ENCODE measurements around the gene ABCA3. TPM values are rescaled to one million over a fixed set of nuclear protein-coding genes. Genes with fewer than 3 reads are reported as not detected.

Gene ABCA3
- total RNA-seq, 1 donor from 2014 or later, result 25.9 TPM

GRCh38 chr16:2276368-2277195, 63.9 kb downstream of the ABCA3 start:
- Histone ChIP-seq H3K4me3 (no peak overlapping the region), H3K27ac (no peak overlapping the region), H3K36me3 (peaks cover 0 to 42% of the 10 kb centered on the region in 2 donors), H3K27me3 (no peaks in the 10 kb centered on the region), H3K9me3 (no peaks in the 10 kb centered on the region), H3K4me1 (no peaks in the 10 kb centered on the region)
- TF ChIP-seq CTCF (IDR thresholded peaks at IDR 0.05), result no peak
- intact Hi-C loops (cut with DNase I), result loop anchor here (10.0 kb wide), 1 partner anchor 58 kb away; no protein-coding TSS in a partner anchor
- DNase-seq (ENCODE audit: low spot score in 2 of 2), result no peak

DNA sequence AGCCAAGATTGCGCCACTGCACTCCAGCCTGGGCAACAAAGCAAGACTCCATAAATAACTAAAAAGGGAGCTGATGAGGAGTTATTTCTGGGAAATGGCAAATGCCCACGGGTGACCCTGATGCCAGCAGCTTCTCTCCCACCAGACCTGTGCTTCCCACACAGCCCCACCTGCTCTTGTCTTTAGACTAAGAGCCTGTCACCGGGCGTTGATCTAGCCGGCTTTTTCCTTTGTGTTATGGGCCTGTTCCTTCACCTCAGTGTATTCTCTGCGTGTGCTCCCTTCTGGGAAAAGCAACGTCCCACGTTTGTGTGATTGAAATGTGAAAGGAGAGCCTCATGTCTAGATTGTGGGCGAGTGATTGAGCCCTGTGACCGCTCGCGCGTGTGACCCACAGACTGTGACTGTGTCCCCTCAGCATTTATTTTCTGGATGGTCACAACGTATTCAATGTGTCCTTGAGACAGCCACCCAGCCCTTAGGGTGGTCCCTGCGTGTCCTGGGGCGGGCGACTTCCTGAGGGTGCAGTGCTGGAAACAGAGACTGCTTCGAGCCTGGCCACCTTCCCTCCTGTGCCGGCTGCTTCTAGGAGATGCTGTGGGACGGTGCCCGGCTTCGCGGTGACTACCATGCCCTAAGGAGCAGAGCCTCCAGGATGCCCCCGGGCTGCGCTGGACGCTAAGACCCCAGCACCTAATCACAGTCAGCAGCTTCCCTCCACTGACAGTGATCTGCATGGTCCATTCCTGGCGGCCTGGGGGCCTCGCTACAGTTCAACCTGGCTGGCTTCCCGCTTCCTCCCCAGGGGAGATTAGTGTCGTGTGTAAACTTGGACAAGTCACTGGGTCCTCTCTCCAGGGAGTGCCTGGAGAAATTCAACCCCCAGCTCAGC, 64.8 kb downstream of the ABCA3 start:
- no peak for DNase-seq (ENCODE audit: low spot score in 2 of 2)
- Histone ChIP-seq H3K27me3 (no peaks in the 10 kb centered on the region), H3K4me3 (no peak overlapping the region), H3K9me3 (no peaks in the 10 kb centered on the region), H3K27ac (no peak overlapping the region), H3K36me3 (peaks cover 0 to 37% of the 10 kb centered on the region in 2 donors), H3K4me1 (no peaks in the 10 kb centered on the region)
- intact Hi-C loops (cut with DNase I), result loop anchor here (10.0 kb wide), 1 partner anchor 59 kb away; no protein-coding TSS in a partner anchor
- TF ChIP-seq CTCF (IDR thresholded peaks at IDR 0.05), result no peak

GRCh38 chr16:2273931-2274330, 66.6 kb downstream of the ABCA3 start:
- peaks cover 10 to 11% of the 10 kb centered on the region in 2 donors for H3K4me1 ChIP-seq
- H3K27ac ChIP-seq, result no peak overlapping the region
- intact Hi-C loops (cut with DNase I), result loop anchor here (10.0 kb wide), 1 partner anchor 61 kb away; no protein-coding TSS in a partner anchor
- TF ChIP-seq CTCF (IDR thresholded peaks at IDR 0.05), result no peak
- peaks cover 0 to 26% of the 10 kb centered on the region in 2 donors for H3K36me3 ChIP-seq
- H3K9me3 ChIP-seq, result no peaks in the 10 kb centered on the region
- no peak overlapping the region for H3K4me3 ChIP-seq
- DNase-seq (ENCODE audit: low spot score in 2 of 2), result no peak
- no peaks in the 10 kb centered on the region for H3K27me3 ChIP-seq

GRCh38 chr16:2273484-2273883, 67.0 kb downstream of the ABCA3 start:
- TF ChIP-seq CTCF (IDR thresholded peaks at IDR 0.05), result no peak
- H3K4me1 ChIP-seq, result peaks cover 10 to 11% of the 10 kb centered on the region in 2 donors
- H3K27ac ChIP-seq, result no peak overlapping the region
- H3K4me3 ChIP-seq, result no peak overlapping the region
- no peak for DNase-seq (ENCODE audit: low spot score in 2 of 2)
- no peaks in the 10 kb centered on the region for H3K27me3 ChIP-seq
- no peaks in the 10 kb centered on the region for H3K9me3 ChIP-seq
- peaks cover 0 to 26% of the 10 kb centered on the region in 2 donors for H3K36me3 ChIP-seq
- intact Hi-C loops (cut with DNase I), result loop anchor here (10.0 kb wide), 1 partner anchor 61 kb away; no protein-coding TSS in a partner anchor

GRCh38 chr16:2271848-2272461, 68.6 kb downstream of the ABCA3 start:
- no peak overlapping the region for H3K27ac ChIP-seq
- no peak for TF ChIP-seq CTCF (IDR thresholded peaks at IDR 0.05)
- H3K4me1 ChIP-seq, result peaks cover 10 to 11% of the 10 kb centered on the region in 2 donors
- no peak for DNase-seq (ENCODE audit: low spot score in 2 of 2)
- no peaks in the 10 kb centered on the region for H3K27me3 ChIP-seq
- no peaks in the 10 kb centered on the region for H3K9me3 ChIP-seq
- peaks cover 0 to 13% of the 10 kb centered on the region in 2 donors for H3K36me3 ChIP-seq
- no peak overlapping the region for H3K4me3 ChIP-seq
- intact Hi-C loops (cut with DNase I), result loop anchor here (10.0 kb wide), 1 partner anchor 63 kb away; no protein-coding TSS in a partner anchor

Measured in ascending aorta (tissue), 2 donors.